OCI-LY3 (cell line): ENCODE data around the gene PLEKHD1.

Experiments
- CTCF ChIP-seq: fragments of 200-600, 300-600 bp; sonication (generic); IDR thresholded peaks from 2 replicates; pipeline ENCODE4 v1.5.1; 2014; ENCODE audit warnings: antibody characterized with exemption, low read length, low read depth
- EZH2phosphoT487 ChIP-seq: fragments of 200-600 bp; shearing (Covaris generic); IDR thresholded peaks from 2 replicates; pipeline ENCODE4 v1.6.1; 2018; ENCODE audit warnings: antibody characterized with exemption, mixed run types, low read depth

GRCh38 chr14:69500736-69501135, 16.2 kb downstream of the PLEKHD1 start:
- no peak for TF ChIP-seq CTCF
- no peak for TF ChIP-seq EZH2phosphoT487
